Neural progenitor cell (in vitro differentiated cells): ENCODE data around the gene PIGQ.

ENCODE experiments used
- CTCF ChIP-seq: fragments of 200-600 bp; sonication (generic); IDR thresholded peaks from 2 replicates; pipeline ENCODE4 v1.5.1; 2017; ENCODE audit warnings: antibody characterized with exemption, mild to moderate bottlenecking
- EZH2 ChIP-seq: fragments of 200-600 bp; sonication (generic); IDR thresholded peaks from 2 replicates; pipeline ENCODE4 v1.6.1; 2017; ENCODE audit warnings: antibody characterized with exemption, mild to moderate bottlenecking, moderate library complexity
- EZH2phosphoT487 ChIP-seq: fragments of 200-600 bp; sonication (generic); IDR thresholded peaks from 2 replicates; pipeline ENCODE4 v1.6.1; 2017; ENCODE audit warnings: antibody characterized with exemption

- TF ChIP-seq CTCF, result no peak
- TF ChIP-seq EZH2, result no peak
- TF ChIP-seq EZH2phosphoT487, result no peak
These were observed 10.8 kb upstream of the PIGQ start for GRCh38 chr16:559021-559380.
